Measurements from ENCODE around the gene RCBTB2. TPM values are rescaled to one million over a fixed set of nuclear protein-coding genes. Genes with fewer than 3 reads are reported as not detected.

The RCBTB2 gene
- total RNA-seq, 1 donor from 2014 or later = 25.2 TPM

DNA sequence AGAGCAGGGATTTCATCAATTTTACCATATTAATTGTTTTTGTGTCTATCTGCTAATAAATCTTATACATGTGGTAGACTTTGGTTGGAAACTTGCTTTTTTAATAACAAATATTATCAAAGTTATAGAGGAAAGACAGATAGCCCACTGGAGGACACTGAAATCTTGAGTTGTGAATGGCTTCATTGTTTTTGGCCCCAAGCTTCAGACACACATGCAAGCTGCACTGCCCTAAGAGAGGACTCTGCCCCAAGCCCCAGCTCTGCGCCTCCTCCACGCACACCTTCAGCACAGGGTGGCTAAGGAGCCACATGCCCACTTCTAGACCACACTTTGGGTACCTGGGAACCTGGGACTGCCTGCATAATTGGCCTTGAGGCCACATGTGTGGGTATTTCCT is 35.2 kb downstream of the RCBTB2 start:
- Mint-ChIP-seq H3K9me3 (no peaks in the 10 kb centered on the region), H3K4me3 (no peak overlapping the region), H3K4me1 (peaks cover 20% of the 10 kb centered on the region), H3K36me3 (ENCODE audit: low read depth) (peaks cover 8% of the 10 kb centered on the region), H3K27me3 (ENCODE audit: low read depth) (no peaks in the 10 kb centered on the region), H3K27ac (ENCODE audit: unreplicated experiment) (no peak overlapping the region)
- TF ChIP-seq CTCF (conservative IDR thresholded peaks at IDR 0.05) = no peak
- no peak for DNase-seq (ENCODE audit: low read depth, low spot score)

DNA sequence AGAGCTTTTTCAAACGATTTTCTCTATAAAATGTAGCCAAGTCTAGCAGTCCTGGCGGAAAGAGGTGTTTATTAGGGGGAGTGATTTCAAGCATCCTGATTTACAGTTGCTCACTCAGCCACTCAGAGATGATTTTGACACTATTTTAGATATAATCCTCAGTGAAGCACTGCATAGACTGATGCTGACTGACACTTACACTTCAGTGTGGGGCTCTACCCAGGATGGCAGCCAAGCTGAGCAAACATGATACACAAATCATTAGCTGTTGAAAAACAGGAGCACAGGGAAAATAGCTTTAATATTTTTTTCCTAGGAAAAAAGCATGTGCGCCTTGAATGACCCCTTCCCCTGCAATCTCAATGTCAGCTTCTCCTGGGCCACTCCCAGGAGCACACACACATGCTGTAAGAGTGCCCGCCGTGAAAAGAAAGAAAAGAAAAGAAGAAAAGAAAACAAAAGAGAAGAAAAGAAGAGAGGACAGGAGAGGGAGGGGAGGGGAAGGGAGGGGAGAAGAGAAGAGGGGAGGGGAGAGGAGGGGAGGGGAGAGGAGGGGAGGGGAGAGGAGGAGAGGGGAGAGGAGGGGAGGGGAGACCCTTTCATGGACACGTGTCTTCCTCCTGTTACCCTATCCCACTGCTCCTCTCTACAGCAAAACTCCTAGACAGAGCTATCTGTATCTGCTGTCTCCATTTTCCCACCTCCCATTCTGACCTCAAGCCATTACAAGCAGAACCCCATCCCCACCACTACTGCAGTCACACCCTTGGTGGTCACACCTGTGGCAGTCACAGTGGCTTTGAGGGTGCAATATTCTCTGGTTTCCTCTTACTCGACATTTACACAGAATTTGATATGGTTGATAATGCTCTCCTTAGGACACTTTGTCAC is 36.4 kb downstream of the RCBTB2 start:
- H3K4me3 Mint-ChIP-seq = no peak overlapping the region
- no peak for TF ChIP-seq CTCF (conservative IDR thresholded peaks at IDR 0.05)
- H3K36me3 Mint-ChIP-seq (ENCODE audit: low read depth) = peaks cover 8% of the 10 kb centered on the region
- no peaks in the 10 kb centered on the region for H3K9me3 Mint-ChIP-seq
- no peaks in the 10 kb centered on the region for H3K27me3 Mint-ChIP-seq (ENCODE audit: low read depth)
- peaks cover 20% of the 10 kb centered on the region for H3K4me1 Mint-ChIP-seq
- DNase-seq (ENCODE audit: low read depth, low spot score) = no peak
- no peak overlapping the region for H3K27ac Mint-ChIP-seq (ENCODE audit: unreplicated experiment)

- H3K27me3 Mint-ChIP-seq (ENCODE audit: low read depth) = no peaks in the 10 kb centered on the region
- no peak for TF ChIP-seq CTCF (conservative IDR thresholded peaks at IDR 0.05)
- no peak overlapping the region for H3K27ac Mint-ChIP-seq (ENCODE audit: unreplicated experiment)
- no peaks in the 10 kb centered on the region for H3K9me3 Mint-ChIP-seq
- no peak for DNase-seq (ENCODE audit: low read depth, low spot score)
- H3K4me1 Mint-ChIP-seq = peaks cover 20% of the 10 kb centered on the region
- H3K4me3 Mint-ChIP-seq = no peak overlapping the region
- H3K36me3 Mint-ChIP-seq (ENCODE audit: low read depth) = peaks cover 8% of the 10 kb centered on the region
Observed at GRCh38 chr13:48494874-48495273, 38.0 kb downstream of the RCBTB2 start.

- no peaks in the 10 kb centered on the region for H3K27me3 Mint-ChIP-seq (ENCODE audit: low read depth)
- no peaks in the 10 kb centered on the region for H3K9me3 Mint-ChIP-seq
- peaks cover 13% of the 10 kb centered on the region for H3K4me1 Mint-ChIP-seq
- H3K36me3 Mint-ChIP-seq (ENCODE audit: low read depth) = peaks cover 5% of the 10 kb centered on the region
- H3K4me3 Mint-ChIP-seq = no peak overlapping the region
- no peak for DNase-seq (ENCODE audit: low read depth, low spot score)
- no peak for TF ChIP-seq CTCF (conservative IDR thresholded peaks at IDR 0.05)
- no peak overlapping the region for H3K27ac Mint-ChIP-seq (ENCODE audit: unreplicated experiment)
Observed at GRCh38 chr13:48493851-48494250, 39.0 kb downstream of the RCBTB2 start.

GRCh38 chr13:48493066-48493765 is 39.7 kb downstream of the RCBTB2 start:
- DNase-seq (ENCODE audit: low read depth, low spot score) = no peak
- H3K27ac Mint-ChIP-seq (ENCODE audit: unreplicated experiment) = no peak overlapping the region
- no peak overlapping the region for H3K4me3 Mint-ChIP-seq
- no peak for TF ChIP-seq CTCF (conservative IDR thresholded peaks at IDR 0.05)
- H3K36me3 Mint-ChIP-seq (ENCODE audit: low read depth) = peaks cover 5% of the 10 kb centered on the region
- no peaks in the 10 kb centered on the region for H3K27me3 Mint-ChIP-seq (ENCODE audit: low read depth)
- no peaks in the 10 kb centered on the region for H3K9me3 Mint-ChIP-seq
- H3K4me1 Mint-ChIP-seq = peaks cover 10% of the 10 kb centered on the region
